NCI-H187 (cell line): ENCODE results near the gene TEC.

Experiments
- DNase-seq, 2 experiments: peaks; one replicate each; lab custom pipeline; 2025; lab: John Stamatoyannopoulos, UW

Gene TEC

GRCh38 chr4:48121180-48121579 is 148.5 kb downstream of the TEC start:
- no peak for DNase-seq

DNA sequence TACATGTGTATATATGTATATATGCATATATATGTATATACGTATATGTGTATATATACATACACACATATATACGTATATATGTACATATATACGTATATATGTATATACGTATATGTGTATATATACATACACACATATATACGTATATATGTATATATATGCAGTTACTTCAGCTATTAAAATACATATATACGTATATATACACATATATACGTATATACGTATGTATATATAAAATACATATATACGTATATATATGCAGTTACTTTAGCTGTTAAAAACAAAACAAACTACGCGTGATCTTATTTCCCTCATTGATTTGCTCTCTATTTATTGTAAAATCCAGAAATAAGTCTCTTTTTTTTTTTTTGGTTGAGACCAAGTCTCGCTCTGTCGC is 149.5 kb downstream of the TEC start:
- no peak for DNase-seq

DNA sequence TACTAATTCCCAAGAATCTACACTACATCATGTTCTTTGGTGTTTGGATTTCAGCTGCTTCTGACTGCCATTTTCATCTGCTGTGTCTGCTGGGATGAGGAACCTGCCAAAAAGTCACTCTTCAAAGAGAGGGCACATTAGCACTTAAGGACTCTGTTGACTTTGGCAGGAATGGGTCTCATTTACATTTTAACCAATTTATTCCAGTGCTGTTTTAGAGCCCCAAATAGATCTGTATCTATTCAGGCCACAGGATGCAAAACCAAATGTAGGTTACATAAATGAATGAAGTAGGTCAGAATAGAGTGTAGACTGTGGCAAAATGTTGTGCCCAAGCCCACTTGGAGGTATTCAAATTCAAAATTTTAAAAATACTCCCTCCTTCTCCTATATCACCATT is 150.0 kb downstream of the TEC start:
- no peak for DNase-seq

DNA sequence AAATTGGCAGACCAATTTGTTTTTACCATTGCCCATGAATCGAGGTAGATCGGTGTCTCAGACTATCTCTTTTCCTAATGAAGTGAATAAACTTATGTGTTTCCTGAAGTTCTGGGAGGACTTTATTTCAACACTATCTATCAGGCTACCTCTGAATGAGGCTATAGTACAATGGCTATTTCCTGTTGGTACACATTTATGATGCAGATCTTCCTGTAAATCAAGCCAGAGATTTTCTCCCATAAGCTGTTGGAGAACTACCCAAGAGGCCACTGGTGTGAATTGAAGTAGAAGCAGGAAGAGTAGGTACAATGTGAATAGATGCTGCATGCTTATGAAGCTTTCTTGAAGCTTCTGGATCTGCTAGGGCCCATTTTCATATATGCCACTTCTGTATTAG is 151.6 kb downstream of the TEC start:
- no peak for DNase-seq

DNA sequence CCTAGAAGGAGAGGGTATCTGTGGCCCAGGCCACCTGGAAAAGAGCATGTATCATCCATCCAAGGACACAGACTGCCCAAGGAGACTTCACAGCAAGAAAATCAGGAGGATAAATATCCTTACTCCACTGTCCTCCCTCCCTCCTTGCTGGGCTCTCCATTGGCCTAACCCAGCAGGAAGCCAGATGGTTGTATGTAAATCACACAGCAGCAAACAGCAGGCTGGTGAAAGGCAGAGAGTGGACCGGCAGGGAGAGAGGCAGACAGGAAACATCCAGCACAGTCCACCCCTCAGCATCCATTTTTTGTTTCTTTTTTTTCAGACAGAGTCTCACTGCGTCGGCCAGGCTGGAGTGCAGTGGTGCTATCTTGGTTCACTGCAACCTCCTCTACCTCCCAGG is 153.1 kb downstream of the TEC start:
- no peak for DNase-seq

DNA sequence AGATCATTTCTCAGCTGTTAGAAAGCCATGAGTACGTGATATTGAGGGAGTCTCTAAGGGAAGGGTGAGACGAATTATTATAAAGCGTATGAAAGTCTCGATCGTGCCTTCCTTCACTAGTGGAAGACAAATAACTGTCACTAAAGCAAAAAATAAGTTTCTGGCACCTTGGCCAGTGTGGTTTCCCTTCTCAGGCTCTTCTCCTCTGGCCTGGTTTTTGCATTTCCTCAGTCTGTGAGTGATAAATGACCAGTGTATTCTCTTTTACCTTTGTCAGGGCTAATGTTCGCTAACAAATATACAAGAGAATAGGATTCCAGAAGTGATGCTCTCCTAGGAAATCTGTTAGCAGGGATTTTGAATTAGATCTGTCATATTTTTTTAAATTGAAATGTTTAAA is 155.2 kb downstream of the TEC start:
- DNase-seq: no peak

DNA sequence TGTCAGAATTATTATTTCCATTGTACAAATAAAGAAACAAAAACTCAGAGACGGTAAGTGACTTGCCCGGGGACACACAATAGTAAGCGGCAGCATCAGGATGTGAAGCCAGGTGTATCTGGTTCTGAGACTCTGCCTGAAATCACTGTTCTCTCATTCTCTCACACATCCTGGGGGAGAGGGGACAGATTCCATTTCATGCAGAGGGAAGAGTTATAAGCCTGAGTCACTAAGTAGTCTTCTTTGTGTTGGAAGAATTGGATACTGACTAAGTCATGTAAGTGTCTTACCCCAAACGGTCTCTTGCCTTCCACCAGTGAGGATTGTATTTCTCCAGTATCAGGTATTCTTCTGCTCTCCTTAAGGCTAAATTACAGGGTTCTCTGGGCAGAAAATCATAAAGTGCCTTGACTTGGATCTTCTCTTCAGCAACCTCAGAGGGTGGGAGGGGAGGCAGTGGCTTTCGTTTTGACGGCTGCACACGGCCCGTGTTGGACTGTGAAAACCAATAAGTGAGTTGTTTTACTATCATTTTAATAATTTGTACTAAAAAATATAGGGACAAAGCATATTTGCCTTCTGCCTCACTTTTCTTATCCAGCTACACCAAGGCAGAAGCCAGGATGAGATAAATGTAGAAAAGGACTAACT is 157.5 kb downstream of the TEC start:
- no peak for DNase-seq

DNA sequence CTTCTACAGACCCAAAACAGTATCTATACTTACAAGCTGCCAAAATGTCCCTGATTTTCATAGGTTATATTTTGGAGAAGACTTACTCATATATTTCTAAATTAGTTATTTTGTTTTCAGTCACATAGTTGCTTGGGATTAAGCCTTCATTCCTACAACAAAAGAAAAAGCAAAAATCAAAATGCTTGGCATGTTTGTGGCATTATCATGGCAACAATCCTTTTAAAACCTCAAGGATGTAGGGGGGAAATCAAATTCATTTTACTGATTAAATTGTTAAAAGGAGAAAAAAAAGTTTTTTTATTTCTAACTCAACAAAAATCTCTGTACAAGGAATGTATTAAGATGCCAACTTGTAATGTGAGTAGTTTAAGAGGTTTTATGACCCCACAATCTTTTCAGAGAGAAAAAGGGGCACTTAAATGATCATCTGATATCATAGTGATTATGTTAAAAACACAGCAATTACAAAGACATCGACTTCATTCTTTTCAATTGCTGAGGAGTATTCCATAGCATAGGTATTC is 159.1 kb downstream of the TEC start:
- no peak for DNase-seq

DNA sequence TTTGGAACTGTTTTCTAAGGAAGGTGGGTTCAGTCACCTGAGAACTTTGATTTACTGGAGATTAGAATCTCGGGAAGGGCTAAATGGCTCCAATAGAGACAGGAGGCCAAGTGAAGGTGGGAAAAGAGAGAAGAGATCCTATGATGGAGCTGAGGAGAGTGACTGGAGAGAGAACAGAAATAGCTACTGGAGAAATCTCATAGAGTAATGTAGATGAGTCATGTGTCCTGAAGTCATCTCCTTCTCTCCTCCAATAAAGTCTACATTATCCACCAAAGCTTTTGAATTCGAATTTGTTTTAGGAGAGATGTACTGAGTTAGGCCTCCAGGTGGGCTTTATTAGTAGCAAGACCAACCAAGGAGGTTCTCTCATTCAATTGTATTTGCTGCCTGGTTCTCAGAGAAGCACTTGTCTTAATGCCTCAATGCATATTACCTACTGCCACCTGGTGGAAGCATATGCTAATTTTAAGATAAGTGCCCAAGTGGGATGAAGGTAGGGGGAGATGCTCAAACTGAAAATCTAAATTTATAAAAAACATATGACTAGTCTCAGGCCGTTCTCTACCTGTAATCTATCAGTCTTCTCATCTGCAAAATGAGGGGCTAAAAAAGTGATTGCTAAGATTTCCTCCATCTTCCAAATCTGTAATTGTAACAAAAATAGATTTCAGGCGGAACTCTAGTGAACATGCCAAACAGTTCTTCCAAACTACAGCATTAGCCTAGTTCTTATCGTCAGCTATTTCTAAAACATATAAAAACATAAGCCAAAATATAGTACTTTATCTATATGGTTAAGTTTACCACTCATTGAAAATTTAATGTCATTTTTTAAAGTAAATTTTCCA is 160.0 kb downstream of the TEC start:
- peak in 1 of 2 experiments; percentile 10 for DNase-seq

DNA sequence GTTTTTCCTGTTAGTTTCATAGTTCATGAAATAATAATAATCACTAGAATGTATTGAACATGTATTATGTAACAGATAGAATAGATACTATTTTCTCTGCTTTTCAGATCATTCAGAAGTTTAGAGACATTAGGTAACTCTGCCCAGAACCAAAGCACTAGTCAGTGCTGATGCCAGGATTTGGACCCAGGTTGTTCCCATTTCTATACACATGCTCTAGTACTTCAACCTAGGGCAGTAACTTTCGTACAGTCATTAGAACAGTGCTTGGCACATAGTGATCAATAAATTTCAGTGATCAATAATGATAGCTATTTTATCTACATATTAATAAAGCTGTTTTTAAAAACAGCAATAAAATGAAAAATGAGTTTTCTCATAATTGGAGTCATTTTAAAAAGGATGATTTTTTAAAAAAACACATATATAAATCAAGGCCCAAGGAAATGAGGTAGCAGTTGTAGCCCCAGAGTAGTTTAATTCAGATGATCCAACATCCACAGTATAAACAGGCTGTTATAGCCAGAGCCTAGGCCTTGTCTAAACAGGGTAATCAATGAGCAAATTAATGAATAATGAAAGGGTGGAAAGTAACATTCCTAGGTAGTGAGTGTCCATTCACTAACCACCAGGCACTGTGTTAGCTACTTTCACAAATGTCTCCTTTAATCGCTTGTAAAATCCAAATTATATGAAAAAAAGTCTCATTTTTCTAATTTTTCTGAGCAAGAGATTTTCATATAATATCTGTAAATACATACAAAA is 161.1 kb downstream of the TEC start:
- no peak for DNase-seq

GRCh38 chr4:48105230-48105629 is 164.4 kb downstream of the TEC start:
- no peak for DNase-seq

GRCh38 chr4:48103483-48104139 is 166.0 kb downstream of the TEC start:
- no peak for DNase-seq

DNA sequence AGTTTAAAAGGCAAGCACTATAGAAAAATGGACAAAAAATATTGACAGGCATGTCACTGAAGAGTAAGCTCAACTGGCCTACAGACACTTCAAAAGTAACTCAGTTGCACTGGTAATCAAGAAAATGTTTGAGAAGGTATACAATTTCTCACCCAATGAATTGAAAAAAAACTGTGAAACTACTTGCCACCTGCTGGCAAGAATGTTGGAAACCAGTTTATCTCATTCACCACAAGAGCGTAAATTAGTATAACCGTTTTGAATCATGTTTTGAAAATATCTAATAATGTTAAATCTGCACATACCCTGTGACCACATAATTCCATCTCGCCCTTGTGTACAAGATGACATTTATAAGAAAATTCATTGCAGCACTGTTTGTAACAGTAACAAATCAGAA is 167.3 kb downstream of the TEC start:
- no peak for DNase-seq

GRCh38 chr4:48100256-48100655 is 169.4 kb downstream of the TEC start:
- no peak for DNase-seq

DNA sequence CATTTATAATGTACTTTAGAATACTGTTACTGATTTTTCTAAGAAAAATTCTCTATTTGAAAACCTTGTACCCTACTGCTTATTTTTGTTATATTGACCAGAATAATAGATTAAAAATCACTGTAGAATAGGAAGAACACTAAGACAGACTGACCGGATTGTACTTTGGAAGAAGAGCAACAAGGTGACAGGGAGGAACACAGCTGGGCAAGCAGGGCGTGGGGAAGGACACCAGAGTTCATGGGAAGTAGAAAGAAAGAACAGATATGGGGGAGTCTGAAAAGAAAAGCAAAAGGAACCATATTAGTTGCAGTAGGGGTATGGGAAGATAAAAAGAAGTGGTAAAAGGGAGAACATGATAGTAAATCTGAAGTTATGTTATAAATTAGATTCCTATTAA is 174.2 kb downstream of the TEC start:
- no peak for DNase-seq

- DNase-seq: no peak
These were observed 175.6 kb downstream of the TEC start for GRCh38 chr4:48093991-48094416.

DNA sequence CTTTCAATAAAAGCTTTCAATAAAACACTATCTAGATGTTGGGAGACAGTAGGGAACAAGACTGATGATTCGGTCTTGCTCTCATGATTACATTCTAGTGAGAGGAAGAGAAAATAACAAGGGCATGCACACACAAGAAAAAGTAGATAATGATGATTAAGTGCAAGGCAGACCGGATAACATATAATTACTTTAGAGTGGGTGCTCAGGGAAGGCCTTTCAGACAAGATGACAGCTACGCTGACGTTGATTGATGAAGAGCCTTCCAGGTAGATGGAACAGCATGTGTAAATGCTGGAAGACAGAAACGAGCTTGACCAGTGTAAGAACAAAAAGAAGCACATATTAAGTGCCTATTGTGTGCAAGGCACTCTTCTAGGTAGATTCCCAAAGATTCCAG is 179.0 kb downstream of the TEC start:
- DNase-seq: no peak

- DNase-seq: no peak
These were observed 183.6 kb downstream of the TEC start for GRCh38 chr4:48085821-48086589.
